Spleen (tissue), 11 donors: ENCODE measurements around the gene PHF20. TPM values are rescaled to one million over a fixed set of nuclear protein-coding genes. Genes with fewer than 3 reads are reported as not detected.

ENCODE experiments used
- DNase-seq: peaks from one replicate; pipeline ENCODE4 v3.0.0-alpha.2; 2020
- H3K27ac ChIP-seq, 8 donors: fragments of 200-600 bp; sonication (generic) in 7 of 8; 1 replicate in 4 of 8; 2 replicates in 4 of 8; pipeline versions ENCODE4 v1.5.0 to v1.8.0; 2016 to 2021; ENCODE audit warnings: inconsistent platforms in 4 of 8, mild to moderate bottlenecking in 4 of 8, moderate library complexity in 1 of 8
- H3K27me3 ChIP-seq, 7 donors: fragments of 200-600 bp; sonication (generic) in 6 of 7; replicated peaks in 1 of 7; 1 replicate in 4 of 7; 2 replicates in 3 of 7; pipeline versions ENCODE4 v1.5.0 to v1.8.0; 2016 to 2021; ENCODE audit warnings: inconsistent platforms in 3 of 7, mild to moderate bottlenecking in 1 of 7
- H3K36me3 ChIP-seq, 6 donors: fragments of 200-600 bp; sonication (generic) in 5 of 6; 1 replicate in 4 of 6; 2 replicates in 2 of 6; pipeline versions ENCODE4 v1.5.0 to v1.8.0; 2016 to 2021; ENCODE audit warnings: inconsistent platforms in 2 of 6
- H3K4me1 ChIP-seq, 6 donors: fragments of 200-600 bp; sonication (generic) in 5 of 6; 1 replicate in 3 of 6; 2 replicates in 3 of 6; pipeline versions ENCODE4 v1.5.0 to v1.8.0; 2016 to 2021; ENCODE audit warnings: inconsistent platforms in 3 of 6
- H3K4me3 ChIP-seq, 8 donors: fragments of 200-600 bp; sonication (generic) in 7 of 8; 1 replicate in 4 of 8; 2 replicates in 4 of 8; pipeline versions ENCODE4 v1.5.0 to v1.8.0; 2016 to 2021; ENCODE audit warnings: inconsistent platforms in 4 of 8, mild to moderate bottlenecking in 4 of 8, moderate library complexity in 2 of 8
- H3K9me3 ChIP-seq, 8 donors: fragments of 200-600 bp; sonication (generic) in 7 of 8; 1 replicate in 4 of 8; 2 replicates in 4 of 8; pipeline versions ENCODE4 v1.5.0 to v1.8.0; 2016 to 2021; ENCODE audit warnings: inconsistent platforms in 4 of 8
- CTCF ChIP-seq, 11 experiments: fragments of 200-600 bp in 7 of 11; fragments of 450-650 bp in 4 of 11; sonication (generic) in 4 of 11; IDR thresholded peaks in 8 of 11; conservative IDR thresholded peaks in 3 of 11; 1 replicate in 7 of 11; 2 replicates in 4 of 11; pipeline versions ENCODE4 v1.4.0 to v1.8.0; 2016 to 2021; ENCODE audit warnings: antibody characterized with exemption in 11 of 11, inconsistent platforms in 4 of 11, mild to moderate bottlenecking in 1 of 11
- POLR2A ChIP-seq, 3 donors: fragments of 450-650 bp; IDR thresholded peaks; one replicate each; pipeline ENCODE4 v1.5.1; 2017; ENCODE audit warnings: antibody characterized with exemption in 3 of 3, mild to moderate bottlenecking in 1 of 3
- POLR2AphosphoS5 ChIP-seq, 3 donors: sonication (generic); formaldehyde crosslinking; IDR thresholded peaks; one replicate each; pipeline ENCODE4 v1.5.1; 2017; ENCODE audit warnings: antibody characterized with exemption in 3 of 3
- WGBS, 5 donors: extraction: QIAGEN DNeasy Blood & Tissue Kit in 3 of 5; methylation state at CpG; one replicate each; pipeline versions ENCODE4 v1.1.5 to v1.1.7; 2013 to 2018; 5-methylcytosine and 5-hydroxymethylcytosine counted together
- intact Hi-C: fragments of 100-400 bp; cut with DNase I; formaldehyde crosslinking; loops from one replicate; pipeline ENCODE4 v1.15.0; 2023; ENCODE audit warnings: low total_unique reads
- polyA plus RNA-seq, 3 donors: library from polyadenylated mRNA; stranded (reverse); fragments of 200-250 nt; gene quantifications; one replicate each; pipeline ENCODE4 v1.2.1, GENCODE V29; 2013
- total RNA-seq, 7 donors: library from RNA; depleted of rRNA in 3 of 7; stranded (reverse); fragments of >200 nt in 3 of 7; fragmentation: NEBNext Ultra II Directional in 4 of 7; extraction: Animal tissue kit (Norgen Biotek cat#: 25700) in 4 of 7; gene quantifications; one replicate each; pipeline versions ENCODE4 v1.1.0 to v1.2.1, GENCODE V29; 2016 to 2021
- donor health status: healthy with polysubstance abuse.
- donor health status: DM: no; HTN: no; CAD: no; lungs with moderate emphysema.
- donor health status: DM: no; HTN: no; CAD: no.
- donor health status: Bipolar disorder and iron deficiency.
- donor health status: healthy.
- donor health status: DM: no; HTN: no; CAD: no.
- donor health status: DM: yes; HTN: yes; CAD: no.

Gene PHF20
- total and polyA plus RNA-seq, 10 donors, result 40.0 to 89.9 (median 57.4) TPM

DNA sequence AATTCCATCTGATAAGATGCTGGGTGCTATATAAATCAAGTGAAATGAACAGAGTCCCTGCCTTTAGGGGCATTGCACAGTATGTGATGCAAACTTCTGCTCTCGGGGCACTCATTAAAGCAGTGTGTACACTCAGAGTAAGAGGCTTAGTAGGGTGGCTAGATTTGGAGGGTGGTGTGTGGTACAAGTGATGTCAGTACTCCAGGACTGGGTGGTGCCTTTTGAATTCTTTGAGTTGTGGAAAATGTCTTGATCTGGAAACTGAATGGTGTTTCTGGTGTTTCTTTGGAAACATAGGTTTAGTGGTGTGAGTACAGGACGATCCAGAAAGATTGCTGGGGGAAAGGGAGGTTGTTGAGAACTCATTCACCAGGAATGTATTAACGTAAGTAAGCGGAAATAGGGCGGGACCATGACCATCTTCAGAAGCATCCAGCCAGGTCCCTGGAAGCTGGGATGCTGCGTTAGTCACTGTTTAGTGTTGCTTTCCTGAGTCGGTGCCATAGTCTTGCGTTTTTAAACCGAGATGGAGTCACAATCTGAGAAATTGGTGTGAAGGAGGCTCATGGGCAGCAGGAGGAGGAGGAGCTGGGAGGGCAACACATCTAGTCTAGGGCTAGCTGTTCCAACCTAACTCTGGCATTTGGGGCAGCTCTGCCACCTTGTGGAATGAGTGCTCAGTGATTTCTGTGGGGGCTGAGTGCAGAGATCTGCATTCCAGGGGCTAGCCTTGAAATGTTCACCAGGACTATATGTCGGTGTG lies 112.1 kb downstream of the PHF20 start:
- H3K36me3 ChIP-seq, result peaks cover 0 to 52% (median 7%) of the 10 kb centered on the region in 6 donors
- no peaks in the 10 kb centered on the region for H3K9me3 ChIP-seq
- DNase-seq, result peak; percentile 82
- WGBS, 5 donors, result 59 to 64% (median 62%) methylated on average over 10 of the region's 10 CpGs
- no peaks in the 10 kb centered on the region for H3K27me3 ChIP-seq
- peaks cover 6 to 39% (median 14%) of the 10 kb centered on the region in 6 donors for H3K4me1 ChIP-seq
- peak; percentile 21 to 79 (median 65) for TF ChIP-seq CTCF (IDR thresholded peaks at IDR 0.05 in 8 of 11, conservative IDR thresholded peaks at IDR 0.05 in 3 of 11)
- TF ChIP-seq POLR2AphosphoS5 (IDR thresholded peaks at IDR 0.05), result peak in 2 of 3 donors; percentile 24 to 80
- TF ChIP-seq POLR2A (IDR thresholded peaks at IDR 0.05), result no peak
- peak overlapping the region in 5 of 8 donors; percentile 48 to 68 (median 57) for H3K27ac ChIP-seq
- intact Hi-C loops, result loop anchor here (10.0 kb wide), 1 partner anchor 149 kb away; no protein-coding TSS in a partner anchor
- H3K4me3 ChIP-seq, result no peak overlapping the region

- Histone ChIP-seq H3K36me3 (peaks cover 0 to 47% (median 7%) of the 10 kb centered on the region in 6 donors), H3K27me3 (no peaks in the 10 kb centered on the region), H3K27ac (peak overlapping the region in 7 of 8 donors; percentile 45 to 68 (median 53)), H3K4me1 (peaks cover 6 to 39% (median 14%) of the 10 kb centered on the region in 6 donors), H3K9me3 (no peaks in the 10 kb centered on the region), H3K4me3 (no peak overlapping the region)
- TF ChIP-seq CTCF (IDR thresholded peaks at IDR 0.05 in 8 of 11, conservative IDR thresholded peaks at IDR 0.05 in 3 of 11) (peak in 3 of 11 experiments; percentile 2 to 24 (median 15)), POLR2AphosphoS5 (IDR thresholded peaks at IDR 0.05) (no peak)
- intact Hi-C loops, result loop anchor here (10.0 kb wide), 1 partner anchor 150 kb away; no protein-coding TSS in a partner anchor
- DNase-seq, result no peak
- whole genome bisulfite sequencing, 5 donors, result 18 to 46% (median 23%) methylated on average over 1 of the region's 1 CpG
Measured at GRCh38 chr20:35884541-35884865, 112.7 kb downstream of the PHF20 start.

- intact Hi-C loops, result loop anchor here (5.0 to 10.0 kb wide), 2 partner anchors 150 to 423 kb away; no protein-coding TSS in a partner anchor
- H3K4me1 ChIP-seq, result peaks cover 6 to 39% (median 14%) of the 10 kb centered on the region in 6 donors
- no peak overlapping the region for H3K4me3 ChIP-seq
- no peaks in the 10 kb centered on the region for H3K27me3 ChIP-seq
- TF ChIP-seq POLR2A (IDR thresholded peaks at IDR 0.05), result no peak
- TF ChIP-seq POLR2AphosphoS5 (IDR thresholded peaks at IDR 0.05), result no peak
- TF ChIP-seq CTCF (IDR thresholded peaks at IDR 0.05 in 8 of 11, conservative IDR thresholded peaks at IDR 0.05 in 3 of 11), result no peak
- no peaks in the 10 kb centered on the region for H3K9me3 ChIP-seq
- WGBS, 5 donors, result 49 to 79% (median 63%) methylated on average over 1 of the region's 1 CpG
- peak overlapping the region in 6 of 8 donors; percentile 16 to 68 (median 55) for H3K27ac ChIP-seq
- DNase-seq, result no peak
- H3K36me3 ChIP-seq, result peaks cover 0 to 47% (median 7%) of the 10 kb centered on the region in 6 donors
Measured at GRCh38 chr20:35885212-35885611, 113.4 kb downstream of the PHF20 start.

GRCh38 chr20:35886537-35886936 lies 114.7 kb downstream of the PHF20 start:
- no peak for DNase-seq
- Histone ChIP-seq H3K27ac (peak overlapping the region in 2 of 8 donors; percentile 8 to 54), H3K27me3 (no peaks in the 10 kb centered on the region), H3K4me1 (peaks cover 6 to 39% (median 14%) of the 10 kb centered on the region in 6 donors), H3K36me3 (peaks cover 0 to 48% (median 7%) of the 10 kb centered on the region in 6 donors), H3K4me3 (no peak overlapping the region), H3K9me3 (no peaks in the 10 kb centered on the region)
- WGBS, 5 donors, result 80 to 93% (median 88%) methylated on average over 3 of the region's 3 CpGs
- intact Hi-C loops, result loop anchor here (5.0 to 10.0 kb wide), 2 partner anchors 152 to 424 kb away; no protein-coding TSS in a partner anchor
- TF ChIP-seq POLR2AphosphoS5 (IDR thresholded peaks at IDR 0.05), result no peak
- TF ChIP-seq POLR2A (IDR thresholded peaks at IDR 0.05), result no peak
- TF ChIP-seq CTCF (IDR thresholded peaks at IDR 0.05 in 8 of 11, conservative IDR thresholded peaks at IDR 0.05 in 3 of 11), result no peak
